ENCODE data around the gene PDC. TPM values are rescaled to one million over a fixed set of nuclear protein-coding genes. Genes with fewer than 3 reads are reported as not detected.

PDC gene
- polyA plus RNA-seq (2012; rRNA removed), result not detected in 2 replicates
- 0.09 and 0.13 TPM in 2 replicates for polyA plus RNA-seq (2012; cell fraction: cytosol; rRNA removed)
- polyA plus RNA-seq (2012; cell fraction: nucleus; rRNA removed), result not detected in 2 replicates

- H3K36me3 ChIP-seq (replicated peaks in 1 of 2; ENCODE audit: control insufficient read depth in 1 of 2, insufficient read depth in 2 of 2, low read length in 1 of 2), result no peaks in the 10 kb centered on the region
- H3K9me2 ChIP-seq, result no peaks in the 10 kb centered on the region
- no peaks in the 10 kb centered on the region for H3K9me3 ChIP-seq
- H3K4me3 ChIP-seq (ENCODE audit: low read depth in 2 of 2, low read length in 1 of 2), result no peak within 1 kb of the TSS
- H3K4me2 ChIP-seq, result no peak within 1 kb of the TSS
- no peak for DNase-seq
- H3K27ac ChIP-seq (ENCODE audit: low read depth in 2 of 2, low read length in 1 of 2), result no peak within 1 kb of the TSS
- H3F3A ChIP-seq (replicated peaks; ENCODE audit: insufficient read depth), result peaks cover 2% of the 10 kb centered on the region
- H3K79me2 ChIP-seq (ENCODE audit: insufficient read depth), result no peaks in the 10 kb centered on the region
- H3K27me3 ChIP-seq (ENCODE audit: insufficient read depth), result no peaks in the 10 kb centered on the region
- WGBS (ENCODE audit: low lambda C conversion rate), result 81% methylated on average over 2 of the region's 2 CpGs
- ChIA-PET POLR2A (no interaction called here), CTCF (interaction anchor here (0.9 to 1.4 kb wide), 2 partner anchors 18 to 86 kb away, joined by 3 to 6 read pairs; partner anchors contain the start of genes ODR4 and TPR)
- TF ChIP-seq CHD2 (IDR thresholded peaks at IDR 0.05; ENCODE audit: low read length, partially characterized antibody) (no peak), RXRA (IDR thresholded peaks at IDR 0.05; ENCODE audit: borderline replicate concordance, low read depth) (no peak), RCOR1 (IDR thresholded peaks at IDR 0.05; ENCODE audit: low read length) (no peak), MXI1 (IDR thresholded peaks at IDR 0.05; ENCODE audit: low read depth, low read length) (no peak)
- H4K20me1 ChIP-seq (ENCODE audit: insufficient read depth), result no peaks in the 10 kb centered on the region
- H3K4me1 ChIP-seq (ENCODE audit: control insufficient read depth in 1 of 2, insufficient read depth in 2 of 2, low read depth in 1 of 2, low read length in 1 of 2), result peaks cover 0 to 4% of the 10 kb centered on the region in 2 experiments; a peak in 2 of 4 replicates
- no peak within 1 kb of the TSS for H2AFZ ChIP-seq (ENCODE audit: low read depth)
- no peak within 1 kb of the TSS for H3K9ac ChIP-seq
Measured at GRCh38 chr1:186461014-186461413, at the start of gene PDC. Gene PDC, minus strand, starts transcription at chr1:186461114. Its CDS starts 11,655 bp downstream, at chr1:186449459.

DNA sequence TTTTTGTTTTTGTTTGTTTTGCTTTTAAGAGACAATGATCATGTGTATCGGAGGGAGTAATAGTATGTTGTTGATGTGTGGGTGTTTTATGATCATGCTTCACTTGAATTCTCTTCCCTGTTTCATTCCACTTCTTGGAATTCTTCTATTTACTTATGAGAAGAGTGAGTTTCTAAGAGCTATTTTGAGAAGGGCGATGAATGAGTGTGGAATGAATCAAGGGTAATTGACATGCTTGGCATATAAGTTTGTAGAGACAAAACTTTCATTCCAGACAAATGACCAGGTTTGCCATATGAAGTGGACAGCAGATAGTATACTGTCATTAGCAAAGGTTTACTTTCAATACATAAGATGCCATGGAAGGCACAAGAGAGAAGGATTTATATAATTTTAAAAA, 42.3 kb upstream of the PDC start:
- Histone ChIP-seq H3K4me3 (ENCODE audit: low read depth in 2 of 2, low read length in 1 of 2) (peak overlapping the region in 1 of 2 experiments; percentile 18; a peak in 1 of 4 replicates), H3K9ac (peak overlapping the region; percentile 58; the same call in 1 of the 2 replicates), H3K4me2 (peak overlapping the region; percentile 65), H3K9me2 (no peaks in the 10 kb centered on the region), H2AFZ (ENCODE audit: low read depth) (peak overlapping the region; percentile 64; the same call in 1 of the 2 replicates), H3K79me2 (ENCODE audit: insufficient read depth) (no peaks in the 10 kb centered on the region), H3F3A (replicated peaks; ENCODE audit: insufficient read depth) (peaks cover 36% of the 10 kb centered on the region), H3K9me3 (peaks cover 10% of the 10 kb centered on the region), H3K4me1 (ENCODE audit: control insufficient read depth in 1 of 2, insufficient read depth in 2 of 2, low read depth in 1 of 2, low read length in 1 of 2) (peaks cover 10 to 27% of the 10 kb centered on the region in 2 experiments), H3K27me3 (ENCODE audit: insufficient read depth) (no peaks in the 10 kb centered on the region), H4K20me1 (ENCODE audit: insufficient read depth) (no peaks in the 10 kb centered on the region), H3K36me3 (replicated peaks in 1 of 2; ENCODE audit: control insufficient read depth in 1 of 2, insufficient read depth in 2 of 2, low read length in 1 of 2) (no peaks in the 10 kb centered on the region), H3K27ac (ENCODE audit: low read depth in 2 of 2, low read length in 1 of 2) (peak overlapping the region; percentile 78 to 89; a peak in 3 of 4 replicates)
- 40% methylated on average over 2 of the region's 2 CpGs for WGBS (ENCODE audit: low lambda C conversion rate)
- TF ChIP-seq PBX3 (IDR thresholded peaks at IDR 0.05), result peak; percentile 66
- no peak for TF ChIP-seq POLR2AphosphoS5 (IDR thresholded peaks at IDR 0.05; ENCODE audit: low read depth, low read length)
- no peak for TF ChIP-seq FOXM1 (IDR thresholded peaks at IDR 0.05; ENCODE audit: low read depth)
- peak; percentile 20; the same call in 1 of the 2 replicates for TF ChIP-seq FOSL2 (IDR thresholded peaks at IDR 0.05; ENCODE audit: borderline replicate concordance, low read depth)
- no peak for TF ChIP-seq GATA2 (CRISPR knock-in tag; IDR thresholded peaks at IDR 0.05)
- TF ChIP-seq TCF12 (IDR thresholded peaks at IDR 0.05), result 0 out of 2 replicates have a peak, but pooled peaks have one; percentile 14
- no peak for TF ChIP-seq RXRA (IDR thresholded peaks at IDR 0.05; ENCODE audit: borderline replicate concordance, low read depth)
- no peak for TF ChIP-seq CHD2 (IDR thresholded peaks at IDR 0.05; ENCODE audit: low read length, partially characterized antibody)
- TF ChIP-seq JUND (IDR thresholded peaks at IDR 0.05), result no peak; the same call in 1 of the 2 replicates
- no peak for TF ChIP-seq ZBTB33 (IDR thresholded peaks at IDR 0.05; ENCODE audit: borderline replicate concordance, low read depth)
- TF ChIP-seq NFIC (IDR thresholded peaks at IDR 0.05; ENCODE audit: borderline replicate concordance), result no peak
- peak; percentile 60; the same call in 1 of the 2 replicates for TF ChIP-seq MEF2A (IDR thresholded peaks at IDR 0.05; ENCODE audit: borderline replicate concordance, low read depth)
- TF ChIP-seq FOXJ3 (CRISPR knock-in tag; IDR thresholded peaks at IDR 0.05), result no peak
- ChIA-PET POLR2A (no interaction called here), CTCF (no interaction called here)
- no peak for DNase-seq

Measured in SK-N-SH (cell line).